IMR-90 (cell line): Measurements from ENCODE around the gene C1QTNF1. TPM values are rescaled to one million over a fixed set of nuclear protein-coding genes. Genes with fewer than 3 reads are reported as not detected.
A peak's percentile ranks its signal among the peaks of the same experiment; 100 is the strongest.

Experiments
- ATAC-seq: fragments of 200-7000 bp; cut with Tn5 transposase; 2 replicates; pipeline ENCODE4 v1.9.1; 2020; ENCODE audit warnings: low read depth, mild to moderate bottlenecking, moderate library complexity
- BruUV-seq: library from RNA; stranded (reverse); fragments of 400-500 nt; replicated peaks from 2 replicates; lab custom pipeline; 2021; lab: Mats Ljungman, UMichigan
- CTCF ChIA-PET: fragments of 300-600 bp; formaldehyde crosslinking; extraction: SDS; loops from one replicate; lab custom pipeline; 2021; ENCODE audit warnings: antibody characterized with exemption; lab: Yijun Ruan, JAX
- POLR2A ChIA-PET: fragments of 300-600 bp; sonication (Branson Sonifier 250); formaldehyde crosslinking; loops from one replicate; lab custom pipeline; 2022; ENCODE audit warnings: antibody characterized with exemption; ENCODE audit not compliant: unreplicated experiment; lab: Charles Lee
- DNase-seq: peaks from one replicate; pipeline ENCODE4 v3.0.0; 2013
- H2AFZ ChIP-seq: replicated peaks from 2 replicates; pipeline ENCODE3; 2013; ENCODE audit warnings: low read length, mild to moderate bottlenecking; ENCODE audit not compliant: poor library complexity
- H2AK5ac ChIP-seq: 2 replicates; pipeline ENCODE4 v1.6.1; 2013; ENCODE audit warnings: low read depth, low read length, inconsistent platforms
- H2AK9ac ChIP-seq: replicated peaks from 2 replicates; pipeline ENCODE3; 2013; ENCODE audit warnings: mild to moderate bottlenecking, low read depth, low read length, moderate library complexity; ENCODE audit not compliant: poor library complexity
- H2BK120ac ChIP-seq: 2 replicates; pipeline ENCODE4 v1.6.1; 2013; ENCODE audit warnings: low read depth, low read length, inconsistent platforms
- H2BK15ac ChIP-seq: 3 replicates; pipeline ENCODE4 v1.6.1; 2013; ENCODE audit warnings: low read depth, low read length, inconsistent platforms
- H2BK20ac ChIP-seq: 2 replicates; pipeline ENCODE4 v1.6.1; 2013; ENCODE audit warnings: low read depth, mild to moderate bottlenecking, inconsistent platforms, low read length, moderate library complexity
- H2BK5ac ChIP-seq: 2 replicates; pipeline ENCODE4 v1.6.1; 2013; ENCODE audit warnings: mild to moderate bottlenecking, low read depth, low read length, inconsistent platforms; ENCODE audit not compliant: poor library complexity, severe bottlenecking
- H3K14ac ChIP-seq: replicated peaks from 2 replicates; pipeline ENCODE4 v1.6.1; 2013; ENCODE audit warnings: low read depth, low read length, inconsistent platforms
- H3K18ac ChIP-seq: 2 replicates; pipeline ENCODE4 v1.6.1; 2013; ENCODE audit warnings: low read depth, low read length, control low read depth
- H3K23ac ChIP-seq: 2 replicates; pipeline ENCODE4 v1.6.1; 2013; ENCODE audit warnings: low read depth, low read length, inconsistent platforms
- H3K27ac ChIP-seq: 2 replicates; pipeline ENCODE4 v1.5.1; 2013; ENCODE audit warnings: mild to moderate bottlenecking, control low read depth, low read length; ENCODE audit not compliant: insufficient read depth
- H3K27me3 ChIP-seq: 2 replicates; pipeline ENCODE4 v1.6.1; 2013; ENCODE audit warnings: low read length; ENCODE audit not compliant: control insufficient read depth, insufficient read depth
- H3K36me3 ChIP-seq: 2 replicates; pipeline ENCODE4 v1.6.1; 2013; ENCODE audit warnings: low read length, mixed read lengths; ENCODE audit not compliant: control insufficient read depth, insufficient read depth
- H3K4ac ChIP-seq: 2 replicates; pipeline ENCODE4 v1.6.1; 2013; ENCODE audit warnings: low read depth, low read length, inconsistent platforms
- H3K4me1 ChIP-seq: 2 replicates; pipeline ENCODE4 v1.6.1; 2013; ENCODE audit warnings: low read length, mixed read lengths; ENCODE audit not compliant: control insufficient read depth, insufficient read depth
- H3K4me2 ChIP-seq: 2 replicates; pipeline ENCODE4 v1.6.1; 2013; ENCODE audit warnings: low read depth, mild to moderate bottlenecking, control low read depth, low read length, moderate library complexity
- H3K4me3 ChIP-seq: 2 replicates; pipeline ENCODE4 v1.5.1; 2013; ENCODE audit warnings: low read depth, mild to moderate bottlenecking, control low read depth, low read length, moderate library complexity; ENCODE audit not compliant: insufficient read depth
- H3K56ac ChIP-seq: 2 replicates; pipeline ENCODE4 v1.6.1; 2013; ENCODE audit warnings: low read length, inconsistent platforms; ENCODE audit not compliant: insufficient read depth; ENCODE audit errors: extremely low read depth
- H3K79me1 ChIP-seq, 2 experiments: 2 replicates each; pipeline ENCODE4 v1.6.1; 2013; ENCODE audit warnings: low read length in 2 of 2, inconsistent platforms in 1 of 2, low read depth in 1 of 2
- H3K9ac ChIP-seq: 2 replicates; pipeline ENCODE4 v1.6.1; 2013; ENCODE audit warnings: low read depth, low read length, control low read depth
- H3K9me1 ChIP-seq: 2 replicates; pipeline ENCODE4 v1.6.1; 2013; ENCODE audit warnings: low read length, inconsistent platforms; ENCODE audit not compliant: insufficient read depth
- H3K9me3 ChIP-seq: 2 replicates; pipeline ENCODE4 v1.6.1; 2013; ENCODE audit warnings: low read length; ENCODE audit not compliant: control insufficient read depth, insufficient read depth
- H4K20me1 ChIP-seq: 2 replicates; pipeline ENCODE4 v1.6.1; 2013; ENCODE audit warnings: low read length, inconsistent platforms; ENCODE audit not compliant: insufficient read depth
- H4K5ac ChIP-seq: 2 replicates; pipeline ENCODE4 v1.6.1; 2013; ENCODE audit warnings: mild to moderate bottlenecking, low read depth, low read length, control low read depth
- H4K8ac ChIP-seq, 2 experiments: 2 replicates each; pipeline ENCODE4 v1.6.1; 2013; ENCODE audit warnings: low read depth in 2 of 2, low read length in 2 of 2, control low read depth in 1 of 2, inconsistent platforms in 1 of 2
- H4K91ac ChIP-seq: 2 replicates; pipeline ENCODE4 v1.6.1; 2013; ENCODE audit warnings: low read depth, low read length, inconsistent platforms; ENCODE audit not compliant: insufficient read depth
- MAFK ChIP-seq: IDR thresholded peaks from 2 replicates; pipeline ENCODE4 v1.6.1; 2012; ENCODE audit warnings: low read depth, low read length, improper control_type of control experiment
- NFE2L2 ChIP-seq: fragments of 150-350 bp; IDR thresholded peaks from 2 replicates; pipeline ENCODE4 v1.6.1; 2016; ENCODE audit warnings: low read depth, mild to moderate bottlenecking, low read length
- POLR2A ChIP-seq: IDR thresholded peaks from 2 replicates; pipeline ENCODE4 v1.6.1; 2012; ENCODE audit warnings: mild to moderate bottlenecking, low read depth, low read length
- WGBS, 2 experiments: methylation state at CpG; one replicate each; pipeline versions ENCODE4 v1.1.5 to v1.1.7; 2013; ENCODE audit warnings: missing lambda C conversion rate in 2 of 2; ENCODE audit not compliant: insufficient read length in 1 of 2; ENCODE audit errors: extremely low coverage in 2 of 2; 5-methylcytosine and 5-hydroxymethylcytosine counted together
- dilution Hi-C: fragments of 300-500 bp; cut with HindIII; formaldehyde crosslinking; loops from one replicate; pipeline ENCODE4 v1.14.3; 2018; ENCODE audit warnings: low sequenced_read_pairs; ENCODE audit not compliant: unreplicated experiment
- in situ Hi-C: fragments of 300-500 bp; cut with MboI; formaldehyde crosslinking; loops from 3 replicates; pipeline ENCODE4 v1.14.3; 2019; ENCODE audit warnings: low sequenced_read_pairs, inconsistent platforms, mixed read lengths
- intact Hi-C: fragments of 100-400 bp; cut with micrococcal nuclease; formaldehyde crosslinking; loops from 2 replicates; pipeline ENCODE4 v1.10.0; 2022
- polyA plus RNA-seq, 3 experiments: library from polyadenylated mRNA; depleted of rRNA; stranded (reverse); fragments of >200 nt; gene quantifications; 2 replicates each; pipeline ENCODE4 v1.2.3, GENCODE V29; 2012; ENCODE audit warnings: low replicate concordance in 1 of 3
- total RNA-seq: library from RNA; depleted of rRNA; stranded (reverse); fragments of >200 nt; gene quantifications from 2 replicates; pipeline ENCODE4 v1.2.3, GENCODE V29; 2012

The C1QTNF1 gene
- total and polyA plus RNA-seq, 2 of the 4 experiments (the other 2 are of a cell fraction): 3.4 to 8.4 TPM

DNA sequence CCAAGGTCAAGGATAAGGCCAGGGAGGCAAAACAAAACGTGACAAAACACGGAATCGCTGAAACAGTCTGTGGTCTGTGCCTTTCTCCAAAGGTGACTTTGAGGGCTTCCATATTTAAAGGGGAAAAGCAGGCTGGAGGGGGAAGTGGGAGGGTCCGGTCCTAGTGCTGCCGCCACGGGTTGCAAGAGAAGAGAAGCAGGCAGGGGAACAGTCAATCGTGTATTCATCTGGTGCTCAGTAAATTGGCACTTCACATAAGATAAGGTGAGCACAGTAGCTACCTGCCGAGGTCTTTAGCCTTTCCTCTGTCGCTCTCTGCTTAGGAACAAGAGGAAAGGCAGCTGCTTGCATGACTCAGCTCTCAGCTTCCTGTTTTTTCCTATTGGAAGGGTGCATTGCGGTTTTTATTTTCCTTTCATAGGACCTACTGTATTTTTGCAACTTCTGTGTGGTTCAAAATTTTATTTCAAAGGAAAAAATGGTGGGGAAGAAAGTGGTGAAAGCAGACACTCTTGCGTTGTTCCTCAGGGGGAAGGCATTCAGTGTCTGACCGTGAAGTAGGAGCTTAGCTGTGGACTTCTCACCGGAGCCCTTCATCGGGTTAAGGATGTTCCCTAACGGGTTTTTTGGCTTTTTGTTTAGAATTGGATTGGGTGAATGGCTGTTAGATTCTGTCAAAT, 37.2 kb upstream of the C1QTNF1 start:
- peak overlapping the region; percentile 35 to 94 for H4K8ac ChIP-seq
- CTCF ChIA-PET: no interaction called here
- H3K56ac ChIP-seq: peak overlapping the region; percentile 73
- no peak for TF ChIP-seq POLR2A
- 0 out of 2 replicates have a peak, but pooled peaks have one; percentile 18 for TF ChIP-seq MAFK
- peak; percentile 60; the same call in 1 of the 2 replicates for TF ChIP-seq NFE2L2
- ATAC-seq: peak; percentile 70
- H2BK15ac ChIP-seq: peak overlapping the region; percentile 57; the same call in 1 of the 3 replicates
- peak overlapping the region; percentile 82 for H3K18ac ChIP-seq
- H2AK9ac ChIP-seq: peak overlapping the region; percentile 77
- peak overlapping the region; percentile 83 for H3K14ac ChIP-seq
- peak overlapping the region; percentile 83 for H2BK120ac ChIP-seq
- peak overlapping the region; percentile 84 for H4K91ac ChIP-seq
- H3K27me3 ChIP-seq: no peaks in the 10 kb centered on the region
- peaks cover 16% of the 10 kb centered on the region for H3K36me3 ChIP-seq
- no peaks in the 10 kb centered on the region for H3K9me3 ChIP-seq
- H3K27ac ChIP-seq: peak overlapping the region; percentile 75
- POLR2A ChIA-PET: no interaction called here
- peak; percentile 72 for DNase-seq
- peak overlapping the region; percentile 88 for H3K23ac ChIP-seq
- peaks cover 5% of the 10 kb centered on the region for H3K4me1 ChIP-seq
- H3K9ac ChIP-seq: peak overlapping the region; percentile 60
- in situ Hi-C loops: no loop called here
- peak overlapping the region; percentile 67 for H2AK5ac ChIP-seq
- H2BK20ac ChIP-seq: peak overlapping the region; percentile 81
- H4K5ac ChIP-seq: peak overlapping the region; percentile 92
- dilution Hi-C loops: no loop called here
- peaks cover 0 to 16% of the 10 kb centered on the region in 2 experiments; a peak in 2 of 4 replicates for H3K79me1 ChIP-seq
- peak overlapping the region; percentile 24; the same call in 1 of the 2 replicates for H3K4me3 ChIP-seq
- peaks cover 4% of the 10 kb centered on the region; the same call in 1 of the 2 replicates for H3K9me1 ChIP-seq
- peak overlapping the region; percentile 86 for H3K4ac ChIP-seq
- WGBS, 2 experiments: 3% methylated on average over 4 of the region's 15 CpGs; no CpG with 5 or more reads in 1 of the 2 experiments
- peak overlapping the region; percentile 78 for H2BK5ac ChIP-seq
- peak overlapping the region; percentile 97 for H3K4me2 ChIP-seq
- intact Hi-C loops: no loop called here
- BruUV-seq: no TSS peak
- no peaks in the 10 kb centered on the region for H4K20me1 ChIP-seq
- peak overlapping the region; percentile 80 for H2AFZ ChIP-seq
